GM12892 (cell line): ENCODE data around the gene TMED9.

Experiments
- POLR2A ChIP-seq: IDR thresholded peaks from 2 replicates; pipeline ENCODE4 v1.6.1; 2011; ENCODE audit warnings: low read depth, low read length, control low read depth
- POLR2AphosphoS5 ChIP-seq: IDR thresholded peaks from 2 replicates; pipeline ENCODE4 v1.6.1; 2011; ENCODE audit warnings: low read depth, low read length, control low read depth

DNA sequence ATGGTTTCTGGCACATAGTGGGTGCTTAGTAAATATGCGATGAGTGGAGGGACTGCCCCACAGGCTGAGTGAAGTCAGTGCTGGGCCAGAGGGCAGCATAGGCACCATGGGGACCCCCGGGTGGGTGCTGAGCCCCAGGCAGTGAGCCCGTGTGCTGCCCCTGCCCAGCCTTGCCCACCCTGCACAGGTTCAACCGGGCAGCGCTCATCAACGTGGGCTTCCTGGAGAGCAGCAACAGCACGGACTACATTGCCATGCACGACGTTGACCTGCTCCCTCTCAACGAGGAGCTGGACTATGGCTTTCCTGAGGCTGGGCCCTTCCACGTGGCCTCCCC, 15.1 kb downstream of the TMED9 start:
- TF ChIP-seq POLR2AphosphoS5 (no peak), POLR2A (no peak)
